ENCODE results near the gene VAMP3. TPM values are rescaled to one million over a fixed set of nuclear protein-coding genes. Genes with fewer than 3 reads are reported as not detected.

VAMP3 gene
- total RNA-seq, 2 experiments from 2014 or later = 31.6 to 34.9 TPM

DNA sequence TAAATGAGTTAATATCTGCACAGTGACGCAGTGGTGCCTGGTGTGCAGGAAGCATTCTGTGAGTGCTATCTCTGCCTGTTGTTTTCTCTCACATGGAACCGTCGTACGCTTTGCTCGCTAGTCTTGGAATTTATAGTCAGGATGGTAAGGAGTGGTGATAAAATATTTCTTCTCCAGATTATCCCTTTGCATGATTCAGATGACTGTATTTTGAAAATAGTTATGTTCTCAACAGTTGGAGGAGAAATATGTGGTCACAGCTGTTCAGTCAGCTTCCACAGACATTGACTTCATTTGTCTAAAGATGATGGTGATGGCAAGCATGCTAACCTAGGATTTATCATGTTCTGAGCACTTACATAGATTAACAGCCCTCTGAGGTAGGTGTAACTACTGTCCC, 41.3 kb upstream of the VAMP3 start:
- CTCF ChIA-PET (ENCODE audit: unreplicated experiment) = no interaction called here
- Histone ChIP-seq H3K4me1 (ENCODE audit: insufficient read depth, low read length, poor library complexity, severe bottlenecking) (no peaks in the 10 kb centered on the region), H3K4me3 (ENCODE audit: low read depth, low read length, poor library complexity, severe bottlenecking) (no peak overlapping the region), H2AFZ (ENCODE audit: low read length) (no peak overlapping the region), H3K79me2 (ENCODE audit: insufficient read depth, low read depth, low read length) (no peaks in the 10 kb centered on the region), H4K20me1 (ENCODE audit: insufficient read depth, low read length) (no peaks in the 10 kb centered on the region), H3K27ac (ENCODE audit: low read depth, low read length, poor library complexity, severe bottlenecking) (no peak overlapping the region), H3K9me3 (ENCODE audit: low read length) (no peaks in the 10 kb centered on the region), H3K4me2 (ENCODE audit: low read length) (no peak overlapping the region), H3K9me2 (ENCODE audit: insufficient read depth, low read length) (no peaks in the 10 kb centered on the region), H3K36me3 (ENCODE audit: insufficient read depth, low read length) (no peaks in the 10 kb centered on the region)
- TF ChIP-seq EZH2phosphoT487 (IDR thresholded peaks at IDR 0.05; ENCODE audit: borderline replicate concordance, low read depth, low read length) = no peak
- no peak for TF ChIP-seq CTCF (conservative IDR thresholded peaks at IDR 0.05; ENCODE audit: low read length)
- BruUV-seq (replicated peaks) = no TSS peak
- intact Hi-C loops (cut with micrococcal nuclease; ENCODE audit: unreplicated experiment) = no loop called here
- POLR2A ChIA-PET = no interaction called here
- DNase-seq (ENCODE audit: low spot score) = no peak

DNA sequence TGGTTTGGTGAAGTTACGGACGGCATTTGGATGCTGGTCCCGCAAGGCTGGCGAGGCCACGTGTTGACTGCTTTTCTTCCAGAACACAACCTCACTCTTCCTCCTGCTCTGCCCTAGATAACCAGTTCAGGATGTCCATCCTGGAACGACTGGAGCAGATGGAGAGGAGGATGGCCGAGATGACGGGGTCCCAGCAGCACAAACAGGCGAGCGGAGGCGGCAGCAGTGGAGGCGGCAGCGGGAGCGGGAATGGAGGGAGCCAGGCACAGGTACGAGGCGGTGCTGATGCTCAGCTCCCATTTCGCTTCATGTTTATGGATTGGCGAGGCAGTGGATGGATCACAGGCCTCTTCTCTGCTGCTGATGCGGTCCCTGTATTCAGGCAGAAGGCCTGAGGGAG, 38.8 kb upstream of the VAMP3 start:
- H3K9me3 ChIP-seq (ENCODE audit: low read length) = no peaks in the 10 kb centered on the region
- CTCF ChIA-PET (ENCODE audit: unreplicated experiment) = no interaction called here
- intact Hi-C loops (cut with micrococcal nuclease; ENCODE audit: unreplicated experiment) = no loop called here
- no TSS peak for BruUV-seq (replicated peaks)
- H4K20me1 ChIP-seq (ENCODE audit: insufficient read depth, low read length) = no peaks in the 10 kb centered on the region
- no peaks in the 10 kb centered on the region for H3K4me1 ChIP-seq (ENCODE audit: insufficient read depth, low read length, poor library complexity, severe bottlenecking)
- no peaks in the 10 kb centered on the region for H3K36me3 ChIP-seq (ENCODE audit: insufficient read depth, low read length)
- DNase-seq (ENCODE audit: low spot score) = no peak
- POLR2A ChIA-PET = interaction anchor here (0.6 kb wide), 1 partner anchor 113 kb away, joined by 4 read pairs; no protein-coding TSS in a partner anchor
- H3K27ac ChIP-seq (ENCODE audit: low read depth, low read length, poor library complexity, severe bottlenecking) = no peak overlapping the region
- H3K79me2 ChIP-seq (ENCODE audit: insufficient read depth, low read depth, low read length) = no peaks in the 10 kb centered on the region
- TF ChIP-seq EZH2phosphoT487 (IDR thresholded peaks at IDR 0.05; ENCODE audit: borderline replicate concordance, low read depth, low read length) = no peak
- TF ChIP-seq CTCF (conservative IDR thresholded peaks at IDR 0.05; ENCODE audit: low read length) = no peak
- H3K9me2 ChIP-seq (ENCODE audit: insufficient read depth, low read length) = no peaks in the 10 kb centered on the region
- no peak overlapping the region for H3K4me2 ChIP-seq (ENCODE audit: low read length)
- H2AFZ ChIP-seq (ENCODE audit: low read length) = no peak overlapping the region
- H3K4me3 ChIP-seq (ENCODE audit: low read depth, low read length, poor library complexity, severe bottlenecking) = no peak overlapping the region

DNA sequence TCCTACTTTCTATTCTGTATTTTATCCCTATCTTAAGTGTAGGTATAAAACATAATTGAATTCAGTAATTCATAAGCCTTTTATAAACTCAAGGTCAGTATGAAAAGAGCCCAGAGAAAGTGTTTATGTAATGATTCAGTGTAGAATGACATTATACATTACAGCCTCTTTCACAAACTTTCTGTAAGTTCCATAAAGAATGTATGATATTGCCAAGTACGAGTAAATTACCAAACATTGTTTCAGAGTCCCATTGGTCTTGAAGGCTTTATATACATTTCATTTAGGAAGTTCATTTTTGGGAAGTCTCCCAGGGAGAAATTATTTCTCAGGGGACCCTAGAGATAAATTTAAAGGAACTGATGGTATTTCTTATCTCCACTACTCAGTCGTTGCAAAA, 37.8 kb upstream of the VAMP3 start:
- ChIA-PET POLR2A (no interaction called here), CTCF (ENCODE audit: unreplicated experiment) (no interaction called here)
- no peaks in the 10 kb centered on the region for H3K4me1 ChIP-seq (ENCODE audit: insufficient read depth, low read length, poor library complexity, severe bottlenecking)
- TF ChIP-seq CTCF (conservative IDR thresholded peaks at IDR 0.05; ENCODE audit: low read length) (no peak), EZH2phosphoT487 (IDR thresholded peaks at IDR 0.05; ENCODE audit: borderline replicate concordance, low read depth, low read length) (no peak)
- no peak overlapping the region for H3K4me3 ChIP-seq (ENCODE audit: low read depth, low read length, poor library complexity, severe bottlenecking)
- H3K79me2 ChIP-seq (ENCODE audit: insufficient read depth, low read depth, low read length) = no peaks in the 10 kb centered on the region
- no peaks in the 10 kb centered on the region for H3K9me2 ChIP-seq (ENCODE audit: insufficient read depth, low read length)
- no peaks in the 10 kb centered on the region for H3K36me3 ChIP-seq (ENCODE audit: insufficient read depth, low read length)
- intact Hi-C loops (cut with micrococcal nuclease; ENCODE audit: unreplicated experiment) = no loop called here
- no peak overlapping the region for H3K4me2 ChIP-seq (ENCODE audit: low read length)
- no peaks in the 10 kb centered on the region for H4K20me1 ChIP-seq (ENCODE audit: insufficient read depth, low read length)
- H3K9me3 ChIP-seq (ENCODE audit: low read length) = no peaks in the 10 kb centered on the region
- H3K27ac ChIP-seq (ENCODE audit: low read depth, low read length, poor library complexity, severe bottlenecking) = no peak overlapping the region
- no peak for DNase-seq (ENCODE audit: low spot score)
- H2AFZ ChIP-seq (ENCODE audit: low read length) = no peak overlapping the region
- BruUV-seq (replicated peaks) = no TSS peak
